ENCODE measurements around the gene LMOD3.

DNA sequence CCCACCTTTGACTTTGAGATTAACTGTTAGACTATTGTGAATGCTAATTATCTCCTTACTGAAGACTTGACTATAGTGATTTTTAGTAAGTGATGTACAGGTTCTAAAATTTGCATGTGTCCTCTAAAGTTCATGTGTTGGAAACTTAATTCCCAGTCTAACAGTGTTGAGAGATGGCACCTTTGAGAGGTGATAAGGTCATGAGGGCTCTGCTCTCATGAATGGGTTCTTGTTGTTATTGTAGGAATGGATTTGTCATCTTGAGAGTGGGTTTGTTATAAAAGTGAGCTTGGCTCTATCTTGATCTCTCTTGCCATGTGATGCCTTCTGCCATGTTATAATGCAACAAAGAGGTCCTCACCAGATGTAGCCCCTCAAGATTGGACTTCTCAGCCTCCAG is 18.9 kb upstream of the LMOD3 start:
- TF ChIP-seq, protein P1, sequence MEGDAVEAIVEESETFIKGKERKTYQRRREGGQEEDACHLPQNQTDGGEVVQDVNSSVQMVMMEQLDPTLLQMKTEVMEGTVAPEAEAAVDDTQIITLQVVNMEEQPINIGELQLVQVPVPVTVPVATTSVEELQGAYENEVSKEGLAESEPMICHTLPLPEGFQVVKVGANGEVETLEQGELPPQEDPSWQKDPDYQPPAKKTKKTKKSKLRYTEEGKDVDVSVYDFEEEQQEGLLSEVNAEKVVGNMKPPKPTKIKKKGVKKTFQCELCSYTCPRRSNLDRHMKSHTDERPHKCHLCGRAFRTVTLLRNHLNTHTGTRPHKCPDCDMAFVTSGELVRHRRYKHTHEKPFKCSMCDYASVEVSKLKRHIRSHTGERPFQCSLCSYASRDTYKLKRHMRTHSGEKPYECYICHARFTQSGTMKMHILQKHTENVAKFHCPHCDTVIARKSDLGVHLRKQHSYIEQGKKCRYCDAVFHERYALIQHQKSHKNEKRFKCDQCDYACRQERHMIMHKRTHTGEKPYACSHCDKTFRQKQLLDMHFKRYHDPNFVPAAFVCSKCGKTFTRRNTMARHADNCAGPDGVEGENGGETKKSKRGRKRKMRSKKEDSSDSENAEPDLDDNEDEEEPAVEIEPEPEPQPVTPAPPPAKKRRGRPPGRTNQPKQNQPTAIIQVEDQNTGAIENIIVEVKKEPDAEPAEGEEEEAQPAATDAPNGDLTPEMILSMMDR (IDR thresholded peaks at IDR 0.05; ENCODE audit: extremely low read depth in 1 of 2, insufficient read depth in 1 of 2, low read depth in 1 of 2, low read length in 2 of 2): no peak
- TF ChIP-seq POLR2A (IDR thresholded peaks at IDR 0.05; ENCODE audit: low read depth, low read length) (no peak), POLR2AphosphoS5 (IDR thresholded peaks at IDR 0.05; ENCODE audit: insufficient read depth, low read depth, low read length) (no peak), FOS (IDR thresholded peaks at IDR 0.05; ENCODE audit: borderline replicate concordance, insufficient read depth, low read length) (no peak), EZH2 (IDR thresholded peaks at IDR 0.05; ENCODE audit: borderline replicate concordance, low read depth, low read length, severe bottlenecking) (no peak), MYC (IDR thresholded peaks at IDR 0.05; ENCODE audit: low read depth, low read length) (no peak)
- TF ChIP-seq, protein P2, sequence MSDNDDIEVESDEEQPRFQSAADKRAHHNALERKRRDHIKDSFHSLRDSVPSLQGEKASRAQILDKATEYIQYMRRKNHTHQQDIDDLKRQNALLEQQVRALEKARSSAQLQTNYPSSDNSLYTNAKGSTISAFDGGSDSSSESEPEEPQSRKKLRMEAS (IDR thresholded peaks at IDR 0.05; ENCODE audit: insufficient read depth, insufficient read length): no peak

Measured in endothelial cell of umbilical vein (primary cell).